Lower leg skin (tissue), 4 donors: ENCODE data around the gene SNRNP70. TPM values are rescaled to one million over a fixed set of nuclear protein-coding genes. Genes with fewer than 3 reads are reported as not detected.

Source experiments
- DNase-seq, 2 donors: peaks; one replicate each; pipeline ENCODE4 v3.0.0-alpha.2; 2019; ENCODE audit warnings: low spot score in 2 of 2
- H3K4me3 ChIP-seq: fragments of 200-600 bp; sonication (generic); 2 replicates; pipeline ENCODE4 v1.5.1; 2017; ENCODE audit warnings: mild to moderate bottlenecking, low read depth; ENCODE audit not compliant: poor library complexity, severe bottlenecking
- CTCF ChIP-seq, 3 donors: fragments of 450-650 bp; IDR thresholded peaks; one replicate each; pipeline ENCODE4 v1.5.1; 2016; ENCODE audit warnings: antibody characterized with exemption in 3 of 3, mild to moderate bottlenecking in 3 of 3, moderate library complexity in 2 of 3
- POLR2A ChIP-seq, 2 donors: fragments of 450-650 bp; IDR thresholded peaks; one replicate each; pipeline ENCODE4 v1.6.1; 2016 to 2017; ENCODE audit warnings: antibody characterized with exemption in 2 of 2, mild to moderate bottlenecking in 1 of 2, moderate library complexity in 1 of 2
- WGBS, 2 donors: methylation state at CpG; one replicate each; pipeline ENCODE4 v1.1.5; 2018; 5-methylcytosine and 5-hydroxymethylcytosine counted together
- intact Hi-C: fragments of 100-400 bp; cut with DNase I; formaldehyde crosslinking; loops from one replicate; pipeline ENCODE4 v1.15.0; 2023; ENCODE audit warnings: low total_unique reads
- total RNA-seq, 4 donors: library from RNA; depleted of rRNA; stranded (reverse); fragments of >200 nt; gene quantifications; one replicate each; pipeline ENCODE4 v1.1.0, GENCODE V29; 2016

Gene SNRNP70
- total RNA-seq, 4 donors from 2014 or later = 172 to 375 (median 285) TPM

GRCh38 chr19:49157445-49158224, 72.4 kb downstream of the SNRNP70 start, which contains the start of gene TRPM4:
TRPM4 (plus strand) TSS chr19:49157792; CDS start chr19:49157867, 75 bp downstream.
- DNase-seq = peak; percentile 88 to 98
- peak within 1 kb of the TSS; percentile 88 for H3K4me3 ChIP-seq
- TF ChIP-seq POLR2A (IDR thresholded peaks at IDR 0.05) = no peak
- no peak for TF ChIP-seq CTCF (IDR thresholded peaks at IDR 0.05)
- intact Hi-C loops = no loop called here
- 1% methylated on average over 39 to 40 of the region's 41 CpGs for WGBS, 2 donors

Other genes starting within 250 kb of the SNRNP70 start
- 1 to 10 TPM; 1.6 to 6.6 (median 5.4) TPM for gene HSD17B14, start 249.0 kb upstream of the SNRNP70 start, total RNA-seq
- gene PLEKHA4, start 216.8 kb upstream of the SNRNP70 start, total RNA-seq = 1 to 10 TPM; 2.9 to 7.2 (median 6.3) TPM
- 100 to 1,000 TPM in 1 of 4 donors, 10 to 100 TPM in 3; 91.6 to 152 (median 97.5) TPM for gene PPP1R15A, start 213.0 kb upstream of the SNRNP70 start, total RNA-seq
- not detected for gene TULP2, start 186.7 kb upstream of the SNRNP70 start, total RNA-seq
- 100 to 1,000 TPM; 162 to 269 (median 189) TPM for gene NUCB1, start 185.1 kb upstream of the SNRNP70 start, total RNA-seq
- not detected for gene DHDH, start 151.8 kb upstream of the SNRNP70 start, total RNA-seq
- 10 to 100 TPM; 15.5 to 36.3 (median 31.1) TPM for gene BAX, start 130.6 kb upstream of the SNRNP70 start, total RNA-seq
- 1,000 to 10,000 TPM; 1,012 to 1,617 (median 1,174) TPM for gene FTL, start 120.1 kb upstream of the SNRNP70 start, total RNA-seq
- 10 to 100 TPM; 16.4 to 33.3 (median 20.5) TPM for gene GYS1, start 92.1 kb upstream of the SNRNP70 start, total RNA-seq
- 10 to 100 TPM; 61.3 to 83.8 (median 83.3) TPM for gene RUVBL2, start 91.6 kb upstream of the SNRNP70 start, total RNA-seq
- 1 to 10 TPM in 3 of 4 donors, not detected in 1; 1.2 to 4.2 (median 1.8) TPM for gene LHB, start 68.4 kb upstream of the SNRNP70 start, total RNA-seq
- gene CGB3, start 61.1 kb upstream of the SNRNP70 start, total RNA-seq = not detected
- not detected for gene CGB2, start 53.6 kb upstream of the SNRNP70 start, total RNA-seq
- 1 to 10 TPM in 1 of 4 donors, not detected in 3; 2.2 TPM for gene CGB1, start 48.6 kb upstream of the SNRNP70 start, total RNA-seq
- gene CGB5, start 41.6 kb upstream of the SNRNP70 start, total RNA-seq = not detected
- not detected for gene CGB8, start 36.3 kb upstream of the SNRNP70 start, total RNA-seq
- 1 to 10 TPM; 1.0 to 8.8 (median 2.2) TPM for gene CGB7, start 27.7 kb upstream of the SNRNP70 start, total RNA-seq
- 10 to 100 TPM in 1 of 4 donors, 1 to 10 TPM in 3; 7.4 to 16.8 (median 8.4) TPM for gene NTF4, start 20.6 kb upstream of the SNRNP70 start, total RNA-seq
- under 1 TPM in 1 of 4 donors, not detected in 3; 0.06 TPM for gene KCNA7, start 12.8 kb upstream of the SNRNP70 start, total RNA-seq
- 10 to 100 TPM; 53.9 to 62.5 (median 54.7) TPM for gene LIN7B, start 28.9 kb downstream of the SNRNP70 start, total RNA-seq
- gene C19orf73, start 33.7 kb downstream of the SNRNP70 start, total RNA-seq = 10 to 100 TPM in 1 of 4 donors, 1 to 10 TPM in 3; 4.9 to 11.2 (median 8.9) TPM
- 10 to 100 TPM; 52.3 to 78.1 (median 64.4) TPM for gene PPFIA3, start 34.1 kb downstream of the SNRNP70 start, total RNA-seq
- gene HRC, start 69.9 kb downstream of the SNRNP70 start, total RNA-seq = 1 to 10 TPM; 1.1 to 4.0 (median 1.2) TPM
- 10 to 100 TPM; 50.7 to 76.2 (median 70.3) TPM for gene TRPM4, start 72.3 kb downstream of the SNRNP70 start, total RNA-seq
- 1 to 10 TPM in 1 of 4 donors, under 1 TPM in 2, not detected in 1; 0.55 to 1.2 (median 0.95) TPM for gene SLC6A16, start 239.7 kb downstream of the SNRNP70 start, total RNA-seq
- 1 to 10 TPM; 2.6 to 8.5 (median 5.9) TPM for gene CD37, start 250.0 kb downstream of the SNRNP70 start, total RNA-seq